K562 (cell line): ENCODE data around the gene DENND1A. TPM values are rescaled to one million over a fixed set of nuclear protein-coding genes. Genes with fewer than 3 reads are reported as not detected.
A peak's percentile ranks its signal among the peaks of the same experiment; 100 is the strongest.

Experiments
- ATAC-seq: fragments of 200-7000 bp; cut with Tn5 transposase; 3 replicates; pipeline ENCODE4 v1.9.1; 2020; ENCODE audit warnings: moderate library complexity
- BruUV-seq: library from RNA; stranded (reverse); fragments of 400-500 nt; replicated peaks from 2 replicates; lab custom pipeline; 2021; lab: Mats Ljungman, UMichigan
- CTCF ChIA-PET: fragments of 300-600 bp; formaldehyde crosslinking; extraction: SDS; loops from one replicate; lab custom pipeline; 2021; ENCODE audit warnings: low intra/inter-chr PET ratio; lab: Yijun Ruan, JAX
- POLR2A ChIA-PET: fragments of 300-600, 350-650 bp; sonication (Branson Sonifier 250); formaldehyde crosslinking; extraction: SDS; loops from one replicate; lab custom pipeline; 2021; ENCODE audit warnings: antibody characterized with exemption, inconsistent platforms; lab: Yijun Ruan, JAX
- DNase-seq, 4 experiments: peaks; one replicate each; pipeline versions ENCODE4 v3.0.0 to v3.0.0-alpha.2; 2011 to 2018; ENCODE audit warnings: low spot score in 3 of 4, mixed read lengths in 3 of 4; ENCODE audit errors: extremely low read depth in 1 of 4
- FAIRE-seq: peaks from 2 replicates; lab custom pipeline; 2011; peaks lifted over from hg19 to GRCh38; lab: Jason Lieb, UNC
- H2AFZ ChIP-seq: 2 replicates; pipeline ENCODE4 v1.6.0; 2011; ENCODE audit warnings: low read depth, low read length, control low read depth, inconsistent platforms
- H3K27ac ChIP-seq: fragments of 200-600 bp; 3 replicates; pipeline ENCODE4 v1.8.0; 2011; ENCODE audit warnings: low read depth, mild to moderate bottlenecking, control low read depth, inconsistent platforms, low read length, moderate library complexity, mixed read lengths; ENCODE audit errors: extremely low read depth
- H3K27me3 ChIP-seq, 2 experiments: fragments of 300-600 bp in 1 of 2; 2 replicates in 1 of 2; 3 replicates in 1 of 2; pipeline versions ENCODE4 v1.6.0 to v1.8.0; 2011; ENCODE audit warnings: inconsistent platforms in 2 of 2, low read length in 2 of 2, mild to moderate bottlenecking in 1 of 2, mixed read lengths in 1 of 2, moderate library complexity in 1 of 2; ENCODE audit not compliant: control insufficient read depth in 2 of 2, insufficient read depth in 2 of 2
- H3K36me3 ChIP-seq: fragments of 300-600 bp; 3 replicates; pipeline ENCODE4 v1.8.0; 2011; ENCODE audit warnings: mild to moderate bottlenecking, low read length, inconsistent platforms; ENCODE audit not compliant: control insufficient read depth, insufficient read depth
- H3K4me1 ChIP-seq, 2 experiments: fragments of 200-600 bp in 1 of 2; replicated peaks in 1 of 2; 2 replicates in 1 of 2; 3 replicates in 1 of 2; pipeline versions ENCODE4 v1.5.1 to v1.8.0; 2011; ENCODE audit warnings: inconsistent platforms in 2 of 2, low read length in 2 of 2, mild to moderate bottlenecking in 1 of 2, mixed read lengths in 1 of 2, moderate library complexity in 1 of 2; ENCODE audit not compliant: control insufficient read depth in 2 of 2, insufficient read depth in 2 of 2
- H3K4me2 ChIP-seq: 2 replicates; pipeline ENCODE4 v1.6.1; 2011; ENCODE audit warnings: low read length, control low read depth, inconsistent platforms, mixed read lengths; ENCODE audit not compliant: insufficient read depth
- H3K4me3 ChIP-seq: fragments of 200-600 bp; sonication (generic), shearing (Covaris generic); 2 replicates; pipeline ENCODE4 v1.5.1; 2016; ENCODE audit warnings: control low read depth, inconsistent platforms
- H3K79me2 ChIP-seq: fragments of 200-600 bp; 3 replicates; pipeline ENCODE4 v1.8.0; 2011; ENCODE audit warnings: low read length, inconsistent platforms; ENCODE audit not compliant: control insufficient read depth, insufficient read depth
- H3K9ac ChIP-seq, 2 experiments: 2 replicates each; pipeline versions ENCODE4 v1.6.0 to v1.6.1; 2011; ENCODE audit warnings: low read depth in 2 of 2, low read length in 2 of 2, control low read depth in 1 of 2, inconsistent platforms in 1 of 2, mild to moderate bottlenecking in 1 of 2, mixed read lengths in 1 of 2; ENCODE audit not compliant: insufficient read depth in 1 of 2
- H3K9me1 ChIP-seq: one replicate; pipeline ENCODE4 v1.6.0; 2011; ENCODE audit warnings: inconsistent platforms, mild to moderate bottlenecking, low read length, moderate library complexity; ENCODE audit not compliant: control insufficient read depth, insufficient read depth
- H3K9me3 ChIP-seq: replicated peaks from 2 replicates; pipeline ENCODE4 v1.5.1; 2011; ENCODE audit warnings: low read depth, low read length, inconsistent platforms; ENCODE audit not compliant: control insufficient read depth, insufficient read depth
- H4K20me1 ChIP-seq: replicated peaks from 2 replicates; pipeline ENCODE4 v1.6.1; 2011; ENCODE audit warnings: low read length, inconsistent platforms, mixed read lengths; ENCODE audit not compliant: control insufficient read depth, insufficient read depth
- ESRRA ChIP-seq: fragments of 450-650 bp; IDR thresholded peaks from 2 replicates; pipeline ENCODE4 v1.6.1; 2014; ENCODE audit warnings: low read depth, mild to moderate bottlenecking, moderate library complexity, borderline replicate concordance
- TSC22D4 ChIP-seq: fragments of 450-650 bp; IDR thresholded peaks from 2 replicates; pipeline ENCODE4 v1.6.1; 2016; ENCODE audit warnings: missing genetic modification characterization, missing biosample characterization, control low read depth
- ZBTB40 ChIP-seq, 2 experiments: fragments of 450-650 bp in 1 of 2; sonication (generic) in 1 of 2; formaldehyde crosslinking in 1 of 2; IDR thresholded peaks; 2 replicates each; pipeline versions ENCODE4 v1.7.1 to v1.9.0; 2016 to 2022; ENCODE audit warnings: inconsistent platforms in 1 of 2, mild to moderate bottlenecking in 1 of 2, missing genetic modification reagents in 1 of 2
- ZNF655 ChIP-seq: fragments of 250-450 bp; sonication (Bioruptor Pico); IDR thresholded peaks from 2 replicates; pipeline ENCODE4 v1.5.0; 2021
- WGBS: fragments of 100-300 bp; shearing (Covaris generic); methylation state at CpG from one replicate; pipeline ENCODE4 v1.1.6; 2016; ENCODE audit warnings: low coverage, mixed read lengths; ENCODE audit not compliant: insufficient coverage; ENCODE audit errors: missing lambda C conversion rate; 5-methylcytosine and 5-hydroxymethylcytosine counted together
- in situ Hi-C: fragments of 300-500 bp; cut with MboI; formaldehyde crosslinking; loops from 4 replicates; pipeline ENCODE4 v1.15.0; 2018; ENCODE audit warnings: inconsistent platforms, mixed read lengths
- intact Hi-C: fragments of 100-400 bp; cut with micrococcal nuclease; formaldehyde crosslinking; loops from 2 replicates; pipeline ENCODE4 v1.14.2; 2022
- polyA plus RNA-seq, 8 experiments: library from polyadenylated mRNA; depleted of rRNA in 4 of 8; stranded (reverse) in 5 of 8; unstranded in 3 of 8; fragments of >200 nt; fragmentation: Nextera tagmentation in 2 of 8; fragmentation: Illumina TruSeq in 1 of 8; extraction: Ambion mirVana in 2 of 8; extraction: Trizol in 1 of 8; gene quantifications; 2 replicates each; pipeline versions ENCODE4 v1.2.1 to v1.2.3, GENCODE V29; 2011 to 2014; ENCODE audit warnings: inconsistent platforms in 1 of 8, missing spikeins in 1 of 8
- total RNA-seq, 7 experiments: library from RNA; depleted of rRNA in 6 of 7; stranded (reverse); fragments of >200 nt in 6 of 7; fragmentation: Illumina TruSeq in 2 of 7; extraction: Trizol in 2 of 7; gene quantifications; 2 replicates each; pipeline versions ENCODE4 v1.2.1 to v1.2.3, GENCODE V29; 2011 to 2021; ENCODE audit warnings: low replicate concordance in 1 of 7

The DENND1A gene
- total and polyA plus RNA-seq, 9 of the 15 experiments (the other 6 are each of a cell fraction or from before 2014, with no cell fraction given) = 7.6 to 29.5 (median 15.7) TPM

GRCh38 chr9:123772967-123773366 lies 157.0 kb downstream of the DENND1A start:
- no TSS peak for BruUV-seq
- Histone ChIP-seq H3K9me1 (no peaks in the 10 kb centered on the region), H3K36me3 (no peaks in the 10 kb centered on the region), H3K27ac (no peak overlapping the region), H3K9me3 (no peaks in the 10 kb centered on the region), H3K79me2 (no peaks in the 10 kb centered on the region), H3K4me1 (no peaks in the 10 kb centered on the region), H3K27me3 (no peaks in the 10 kb centered on the region), H3K9ac (no peak overlapping the region), H3K4me3 (no peak overlapping the region), H4K20me1 (no peaks in the 10 kb centered on the region), H3K4me2 (no peak overlapping the region), H2AFZ (no peak overlapping the region)
- 19% methylated on average over 1 of the region's 1 CpG for WGBS
- no peak for TF ChIP-seq TSC22D4
- no peak for TF ChIP-seq ESRRA
- DNase-seq (no peak), FAIRE-seq (no peak), ATAC-seq (no peak)
- POLR2A ChIA-PET = interaction anchor here (0.7 to 1.4 kb wide), 2 partner anchors 8 to 86 kb away, joined by 3 read pairs; no protein-coding TSS in a partner anchor
- CTCF ChIA-PET = no interaction called here
- in situ Hi-C loops = no loop called here
- intact Hi-C loops = no loop called here

- in situ Hi-C loops = no loop called here
- ChIA-PET POLR2A (interaction anchor here (0.7 kb wide), 1 partner anchor 85 kb away, joined by 3 read pairs; no protein-coding TSS in a partner anchor), CTCF (no interaction called here)
Observed at GRCh38 chr9:123772374-123772773, 157.6 kb downstream of the DENND1A start.

More at GRCh38 chr9:123772374-123772773, 157.6 kb downstream of the DENND1A start:
- H3K27ac ChIP-seq = no peak overlapping the region
- no peaks in the 10 kb centered on the region for H3K9me3 ChIP-seq
- no peak for DNase-seq
- H3K9ac ChIP-seq = no peak overlapping the region
- H3K36me3 ChIP-seq = no peaks in the 10 kb centered on the region
- no peaks in the 10 kb centered on the region for H3K27me3 ChIP-seq
- H3K4me1 ChIP-seq = no peaks in the 10 kb centered on the region
- H3K4me3 ChIP-seq = no peak overlapping the region
- WGBS = 20% methylated on average over 3 of the region's 3 CpGs
- H2AFZ ChIP-seq = no peak overlapping the region
- H4K20me1 ChIP-seq = no peaks in the 10 kb centered on the region
- TF ChIP-seq ZBTB40 (IDR thresholded peaks at IDR 0.05) = peak; percentile 76
- TF ChIP-seq ZBTB40 (CRISPR knock-in tag; IDR thresholded peaks at IDR 0.05) = no peak
- no peak for TF ChIP-seq ZNF655 (CRISPR knock-in tag)
- BruUV-seq = no TSS peak
- no peak for FAIRE-seq
- no peak overlapping the region for H3K4me2 ChIP-seq
- intact Hi-C loops = no loop called here
- no peaks in the 10 kb centered on the region for H3K9me1 ChIP-seq
- no peaks in the 10 kb centered on the region for H3K79me2 ChIP-seq
- ATAC-seq = no peak
